ENCODE data around the gene KLHL29. TPM values are rescaled to one million over a fixed set of nuclear protein-coding genes. Genes with fewer than 3 reads are reported as not detected.

KLHL29 gene
- total RNA-seq, 2 donors from 2014 or later, result 2.0 to 4.2 TPM

DNA sequence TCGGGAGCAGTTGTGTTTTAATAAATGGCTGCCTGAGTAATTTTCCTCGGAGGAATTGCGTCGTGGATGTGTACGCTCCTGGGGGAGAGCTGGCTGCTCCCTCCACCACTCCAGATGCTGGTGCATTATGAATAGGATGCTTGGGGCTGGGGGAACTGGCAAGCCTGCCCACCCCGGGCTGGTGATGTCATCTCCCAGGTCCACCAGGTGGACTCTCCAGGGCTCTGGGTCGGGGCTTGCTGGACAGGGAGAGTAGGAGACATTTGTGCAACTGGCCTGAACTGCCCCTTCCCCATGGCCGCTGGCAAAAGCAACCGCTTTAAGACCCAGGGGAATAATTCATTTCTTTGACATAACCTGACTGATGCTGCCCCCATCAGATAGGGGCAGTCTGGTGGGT lies 158.7 kb downstream of the KLHL29 start:
- no peaks in the 10 kb centered on the region for H3K27me3 ChIP-seq
- H3K4me1 ChIP-seq, result peaks cover 0 to 31% of the 10 kb centered on the region in 2 donors
- no peaks in the 10 kb centered on the region for H3K36me3 ChIP-seq
- H3K9me3 ChIP-seq, result no peaks in the 10 kb centered on the region
- H3K4me3 ChIP-seq, result no peak overlapping the region
- DNase-seq (ENCODE audit: low spot score), result no peak
- TF ChIP-seq CTCF (IDR thresholded peaks at IDR 0.05), result no peak
- H3K27ac ChIP-seq, result no peak overlapping the region

GRCh38 chr2:23544589-23545295 lies 159.8 kb downstream of the KLHL29 start:
- Histone ChIP-seq H3K9me3 (no peaks in the 10 kb centered on the region), H3K27me3 (no peaks in the 10 kb centered on the region), H3K36me3 (no peaks in the 10 kb centered on the region), H3K4me1 (peaks cover 0 to 40% of the 10 kb centered on the region in 2 donors), H3K27ac (no peak overlapping the region), H3K4me3 (no peak overlapping the region)
- TF ChIP-seq CTCF (IDR thresholded peaks at IDR 0.05), result no peak
- DNase-seq (ENCODE audit: low spot score), result no peak

DNA sequence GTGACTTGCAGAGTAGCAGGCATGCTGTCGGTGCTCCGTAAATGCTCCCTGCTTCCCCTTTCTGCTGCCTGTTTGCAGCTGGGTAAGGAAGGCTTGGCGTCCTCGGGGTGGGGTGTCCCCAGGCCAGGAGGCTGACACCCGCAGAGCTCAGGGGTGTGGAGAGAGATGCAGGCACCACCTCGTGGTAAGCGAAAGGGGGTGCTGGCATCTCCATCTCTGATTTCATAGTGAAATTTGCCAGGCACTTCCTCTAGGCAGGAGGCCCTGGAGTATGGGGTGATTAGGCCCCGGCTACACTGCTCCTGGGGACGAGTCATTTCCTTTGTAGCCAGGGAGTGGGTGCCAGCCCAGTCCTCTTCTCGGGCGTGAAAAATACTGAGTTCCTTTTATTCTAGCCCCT lies 160.4 kb downstream of the KLHL29 start:
- Histone ChIP-seq H3K27me3 (no peaks in the 10 kb centered on the region), H3K9me3 (no peaks in the 10 kb centered on the region), H3K36me3 (no peaks in the 10 kb centered on the region), H3K27ac (no peak overlapping the region), H3K4me3 (no peak overlapping the region), H3K4me1 (peaks cover 0 to 45% of the 10 kb centered on the region in 2 donors)
- TF ChIP-seq CTCF (IDR thresholded peaks at IDR 0.05), result no peak
- DNase-seq (ENCODE audit: low spot score), result no peak

GRCh38 chr2:23545811-23546210 lies 160.8 kb downstream of the KLHL29 start:
- Histone ChIP-seq H3K27ac (no peak overlapping the region), H3K4me3 (no peak overlapping the region), H3K4me1 (peaks cover 0 to 45% of the 10 kb centered on the region in 2 donors), H3K36me3 (no peaks in the 10 kb centered on the region), H3K27me3 (no peaks in the 10 kb centered on the region), H3K9me3 (no peaks in the 10 kb centered on the region)
- no peak for TF ChIP-seq CTCF (IDR thresholded peaks at IDR 0.05)
- no peak for DNase-seq (ENCODE audit: low spot score)

- no peak for DNase-seq (ENCODE audit: low spot score)
- H3K36me3 ChIP-seq, result no peaks in the 10 kb centered on the region
- H3K9me3 ChIP-seq, result no peaks in the 10 kb centered on the region
- no peak for TF ChIP-seq CTCF (IDR thresholded peaks at IDR 0.05)
- H3K4me3 ChIP-seq, result no peak overlapping the region
- H3K27ac ChIP-seq, result no peak overlapping the region
- H3K27me3 ChIP-seq, result no peaks in the 10 kb centered on the region
- H3K4me1 ChIP-seq, result peaks cover 0 to 38% of the 10 kb centered on the region in 2 donors
These were observed 161.9 kb downstream of the KLHL29 start for GRCh38 chr2:23546913-23547312.

GRCh38 chr2:23547725-23548124 lies 162.7 kb downstream of the KLHL29 start:
- Histone ChIP-seq H3K27me3 (no peaks in the 10 kb centered on the region), H3K36me3 (no peaks in the 10 kb centered on the region), H3K4me3 (no peak overlapping the region), H3K27ac (no peak overlapping the region), H3K9me3 (no peaks in the 10 kb centered on the region), H3K4me1 (peaks cover 0 to 29% of the 10 kb centered on the region in 2 donors)
- no peak for DNase-seq (ENCODE audit: low spot score)
- TF ChIP-seq CTCF (IDR thresholded peaks at IDR 0.05), result no peak
